AG09319 (cell line): ENCODE measurements around the gene TYW5.

Experiments used
- DNase-seq: peaks from one replicate; pipeline ENCODE4 v3.0.0-alpha.2; 2010; ENCODE audit warnings: low read depth; ENCODE audit errors: extremely low read depth
- CTCF ChIP-seq: IDR thresholded peaks from 2 replicates; pipeline ENCODE4 v1.5.1; 2011; ENCODE audit warnings: low read depth, mild to moderate bottlenecking, inconsistent platforms, low read length, moderate library complexity

TYW5 gene

DNA sequence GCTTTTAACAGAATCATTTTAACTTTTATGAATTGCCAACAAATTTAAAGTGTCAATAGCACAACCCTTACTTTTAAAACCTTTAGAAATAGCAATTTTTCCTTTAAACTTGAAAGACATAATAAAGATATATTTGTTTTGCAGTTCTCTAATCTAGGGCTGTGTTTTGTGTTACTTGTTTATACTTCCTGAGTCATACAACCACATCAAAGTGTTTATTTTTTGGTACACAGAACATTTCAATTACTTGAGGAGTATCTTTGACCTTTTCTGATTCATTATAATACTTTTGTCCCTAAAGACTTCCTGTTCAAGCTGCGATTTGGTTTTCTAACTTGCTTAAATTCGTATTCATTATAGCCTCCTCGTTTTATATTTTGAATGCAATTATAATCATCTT lies 21.8 kb downstream of the TYW5 start:
- TF ChIP-seq CTCF = no peak
- no peak for DNase-seq

- no peak for TF ChIP-seq CTCF
- DNase-seq = no peak
Observed at GRCh38 chr2:199932312-199932855, 22.9 kb downstream of the TYW5 start.

DNA sequence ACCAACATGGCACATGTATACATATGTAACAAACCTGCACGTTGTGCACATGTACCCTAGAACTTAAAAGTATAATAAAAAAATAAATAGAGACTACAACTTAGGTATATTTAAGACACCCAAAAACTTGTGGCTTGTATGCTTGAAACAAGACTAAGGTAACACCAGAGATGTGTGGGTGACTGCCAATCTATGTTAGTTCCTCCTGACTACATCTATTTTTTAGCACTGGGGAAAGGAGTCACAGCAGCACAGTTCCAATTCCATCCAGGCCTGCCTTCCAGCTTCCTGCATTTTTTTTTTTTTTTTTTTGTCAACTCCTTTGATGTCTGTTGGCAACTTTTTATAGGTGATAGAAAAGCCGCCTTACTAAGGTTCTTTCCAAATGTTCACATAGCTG lies 26.0 kb downstream of the TYW5 start:
- TF ChIP-seq CTCF = no peak
- DNase-seq = no peak

DNA sequence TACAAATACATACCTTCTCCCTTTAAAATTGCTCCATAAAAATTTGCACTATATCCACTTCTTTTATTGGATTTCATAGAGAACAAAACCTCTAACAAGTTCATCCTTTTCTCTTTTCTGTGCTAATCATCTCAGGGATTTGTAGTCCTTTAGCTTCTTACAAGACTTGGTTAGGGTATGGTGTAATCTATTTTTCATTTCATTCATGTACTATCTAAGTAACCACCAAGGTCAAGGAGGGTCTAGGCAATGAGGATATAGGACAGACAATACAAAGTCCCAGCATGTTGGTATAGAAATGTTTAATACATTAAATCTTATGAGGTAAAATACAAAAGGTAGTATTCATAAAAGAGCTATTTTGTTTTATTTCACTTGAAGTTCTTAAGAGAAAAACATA lies 26.7 kb downstream of the TYW5 start:
- no peak for DNase-seq
- TF ChIP-seq CTCF = no peak

DNA sequence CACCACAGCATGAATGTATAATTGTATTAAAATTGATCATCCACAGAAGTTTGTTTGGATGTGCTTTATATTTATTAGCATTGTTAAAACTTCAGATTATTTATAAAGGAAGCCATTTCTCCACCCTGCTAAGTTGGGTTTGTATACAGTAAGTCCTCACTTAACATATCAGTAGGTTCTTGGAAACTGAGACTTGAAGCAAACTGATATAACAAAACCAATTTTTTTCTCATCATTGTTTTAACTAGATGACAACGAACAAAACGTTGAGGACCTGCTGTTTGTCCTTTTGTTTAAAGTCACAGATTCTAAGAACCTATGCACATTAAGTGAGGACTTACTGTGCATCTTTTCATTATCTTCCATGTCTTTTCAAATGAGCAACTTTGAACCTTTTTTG lies 27.1 kb downstream of the TYW5 start:
- DNase-seq = no peak
- no peak for TF ChIP-seq CTCF

DNA sequence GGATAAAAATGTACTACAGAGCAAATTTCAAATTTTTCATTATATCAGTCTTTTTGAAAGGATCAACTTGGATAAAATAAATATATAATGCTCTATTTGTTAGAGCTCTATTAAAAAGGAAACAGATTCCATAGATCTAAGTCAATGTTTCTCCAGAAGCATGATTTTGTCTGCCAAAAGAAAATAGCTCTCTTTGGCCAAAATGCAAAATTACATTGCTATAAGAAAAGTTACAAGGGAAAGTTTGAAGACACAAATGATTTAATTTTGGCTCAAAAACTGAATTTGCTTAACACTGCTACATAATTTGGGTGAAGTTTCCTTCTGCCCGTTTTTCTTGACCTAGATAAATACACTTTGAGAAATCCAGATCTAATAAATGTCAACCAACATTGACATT lies 28.5 kb downstream of the TYW5 start:
- DNase-seq = no peak
- no peak for TF ChIP-seq CTCF

DNA sequence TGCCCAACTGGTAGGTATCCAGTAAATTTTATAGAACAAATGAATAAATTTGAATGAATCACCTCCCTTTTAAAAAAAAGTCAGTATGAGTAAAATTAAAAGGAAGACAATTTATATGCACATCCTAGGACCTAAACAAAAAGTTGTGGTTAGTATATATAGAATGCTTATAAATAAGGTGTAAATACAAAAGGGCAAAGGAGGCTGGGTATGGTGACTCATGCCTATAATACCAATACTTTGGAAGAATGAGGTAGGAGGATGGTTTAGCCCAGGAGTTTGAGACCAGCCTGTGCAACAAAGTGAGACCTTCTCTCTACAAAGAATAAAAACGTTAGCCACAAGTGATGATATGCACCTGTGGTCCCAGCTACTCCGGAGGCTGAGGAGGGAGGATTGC lies 31.4 kb downstream of the TYW5 start:
- DNase-seq = no peak
- TF ChIP-seq CTCF = no peak
